Fibroblast of the aortic adventitia (primary cell): Measurements from ENCODE around the gene RAMAC. TPM values are rescaled to one million over a fixed set of nuclear protein-coding genes. Genes with fewer than 3 reads are reported as not detected.

Experiments
- DNase-seq: peaks from one replicate; pipeline ENCODE4 v3.0.0-alpha.2; 2010; ENCODE audit warnings: low read depth
- H3K4me3 ChIP-seq: 2 replicates; pipeline ENCODE4 v1.5.1; 2011; ENCODE audit warnings: low read depth, mild to moderate bottlenecking, control low read depth, low read length, moderate library complexity
- CTCF ChIP-seq: IDR thresholded peaks from 2 replicates; pipeline ENCODE4 v1.5.1; 2011; ENCODE audit warnings: mild to moderate bottlenecking, low read length, control low read depth, inconsistent platforms; ENCODE audit not compliant: insufficient read depth
- total RNA-seq: library from RNA; depleted of rRNA; stranded (reverse); fragments of >200 nt; gene quantifications from 2 replicates; pipeline ENCODE4 v1.2.3, GENCODE V29; 2012; ENCODE audit warnings: low replicate concordance

RAMAC gene
- total RNA-seq, 1 donor: 31.7 TPM

DNA sequence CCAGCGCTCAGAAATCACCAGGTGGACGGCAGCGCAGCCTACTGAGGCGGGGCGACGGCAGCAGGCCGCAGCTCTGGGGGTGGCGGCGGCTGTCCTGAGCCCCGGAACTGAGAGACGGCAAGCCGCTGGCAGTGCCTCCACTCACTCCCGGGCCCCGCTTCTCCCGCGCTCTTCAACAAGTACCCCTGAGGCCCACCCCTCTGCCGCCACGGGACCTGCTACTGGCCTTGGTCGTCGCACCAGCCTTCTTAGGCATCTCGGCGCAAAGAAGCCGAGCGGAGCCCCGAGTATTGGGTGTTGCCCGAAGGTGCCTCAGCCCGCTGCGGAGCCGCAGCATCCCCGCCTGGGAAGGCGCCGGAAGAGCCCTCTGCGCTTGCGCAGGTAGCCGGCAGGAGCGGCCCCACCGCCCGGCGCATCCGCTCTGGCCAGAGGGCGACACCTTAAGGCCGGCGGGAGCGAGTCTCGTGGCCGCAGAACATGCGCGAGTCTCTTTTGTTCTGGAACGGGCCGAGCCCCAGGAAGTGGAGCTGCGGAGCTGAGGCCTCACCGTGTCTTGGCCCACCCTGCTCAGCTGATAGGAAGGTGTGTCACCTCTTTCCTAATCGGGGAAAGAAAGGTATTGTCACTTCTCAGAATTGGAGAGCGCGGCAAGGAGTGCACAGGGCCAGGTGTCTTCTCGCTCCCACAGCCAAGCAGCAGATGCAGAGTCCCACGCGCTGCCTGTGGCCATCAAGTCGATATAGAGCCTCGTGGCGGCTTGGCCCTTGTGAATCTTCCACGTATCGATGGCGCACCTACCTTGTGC is 25.5 kb downstream of the RAMAC start, which contains the start of gene C15orf40:
TSS of gene C15orf40 (minus strand) at position 369 of the 805 bp plus-strand sequence. CDS start at position 337, 32 bp downstream.
- H3K4me3 ChIP-seq: peak within 1 kb of the TSS; percentile 100
- peak; percentile 66 for TF ChIP-seq CTCF
- DNase-seq: peak; percentile 89

- TF ChIP-seq CTCF: no peak
- DNase-seq: no peak
- peak overlapping the region; percentile 100 for H3K4me3 ChIP-seq
These were observed 26.0 kb downstream of the RAMAC start for GRCh38 chr15:83012076-83012426.

- H3K4me3 ChIP-seq: no peak overlapping the region
- DNase-seq: no peak
- TF ChIP-seq CTCF: no peak
These were observed 26.6 kb downstream of the RAMAC start for GRCh38 chr15:83012636-83013035.

DNA sequence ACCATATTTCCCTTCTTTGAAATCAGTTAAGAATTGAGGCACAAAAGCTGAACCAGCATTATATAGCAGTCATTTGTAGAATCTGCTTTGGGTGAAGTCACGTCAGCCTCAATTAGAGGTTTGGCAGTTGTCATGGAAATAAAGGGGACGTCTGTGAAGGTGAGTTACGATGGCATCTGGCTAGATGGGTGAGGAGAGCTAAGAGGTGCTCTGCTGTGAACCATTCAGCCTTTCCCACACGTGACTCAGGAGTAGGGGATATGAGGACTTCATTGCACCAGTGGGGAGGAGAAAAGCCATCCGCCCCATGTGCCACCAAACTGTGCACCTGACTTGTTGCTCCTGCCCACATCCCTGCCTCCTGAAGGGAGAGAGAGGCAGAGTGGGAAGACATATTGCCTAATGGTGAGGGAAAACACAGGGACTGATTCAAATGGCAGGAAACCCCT is 28.2 kb downstream of the RAMAC start:
- no peak overlapping the region for H3K4me3 ChIP-seq
- no peak for TF ChIP-seq CTCF
- no peak for DNase-seq

GRCh38 chr15:83015361-83015760 is 29.4 kb downstream of the RAMAC start:
- no peak for TF ChIP-seq CTCF
- DNase-seq: no peak
- H3K4me3 ChIP-seq: no peak overlapping the region

DNA sequence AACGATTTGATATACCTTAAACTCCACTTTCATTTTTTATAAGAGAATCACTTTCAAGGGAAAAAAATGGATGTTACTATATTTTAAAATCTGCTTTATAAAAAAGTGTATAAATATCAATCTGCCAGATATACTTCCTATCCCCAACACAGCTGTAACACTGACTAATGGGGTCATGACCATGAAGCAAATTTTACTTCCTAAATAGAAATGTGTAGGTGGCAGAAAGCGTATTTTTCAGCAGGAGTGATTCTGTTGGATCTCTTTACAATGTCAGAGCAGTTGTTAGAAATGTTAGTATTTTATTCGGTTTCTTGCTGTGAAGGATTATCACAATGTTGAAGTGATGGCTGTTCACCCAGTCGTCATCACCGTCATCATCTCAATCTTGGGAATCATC is 30.9 kb downstream of the RAMAC start:
- no peak for TF ChIP-seq CTCF
- H3K4me3 ChIP-seq: no peak overlapping the region
- DNase-seq: no peak
